K562 (cell line): ENCODE measurements around the gene METTL22. TPM values are rescaled to one million over a fixed set of nuclear protein-coding genes. Genes with fewer than 3 reads are reported as not detected.

Source experiments
- ATAC-seq: fragments of 200-7000 bp; cut with Tn5 transposase; 3 replicates; pipeline ENCODE4 v1.9.1; 2020; ENCODE audit warnings: moderate library complexity
- BruUV-seq: library from RNA; stranded (reverse); fragments of 400-500 nt; replicated peaks from 2 replicates; lab custom pipeline; 2021; lab: Mats Ljungman, UMichigan
- CTCF ChIA-PET: fragments of 300-600 bp; formaldehyde crosslinking; extraction: SDS; loops from one replicate; lab custom pipeline; 2021; ENCODE audit warnings: low intra/inter-chr PET ratio; lab: Yijun Ruan, JAX
- POLR2A ChIA-PET: fragments of 300-600, 350-650 bp; sonication (Branson Sonifier 250); formaldehyde crosslinking; extraction: SDS; loops from one replicate; lab custom pipeline; 2021; ENCODE audit warnings: antibody characterized with exemption, inconsistent platforms; lab: Yijun Ruan, JAX
- DNase-seq, 4 experiments: peaks; one replicate each; pipeline versions ENCODE4 v3.0.0 to v3.0.0-alpha.2; 2011 to 2018; ENCODE audit warnings: low spot score in 3 of 4, mixed read lengths in 3 of 4; ENCODE audit errors: extremely low read depth in 1 of 4
- FAIRE-seq: peaks from 2 replicates; lab custom pipeline; 2011; peaks lifted over from hg19 to GRCh38; lab: Jason Lieb, UNC
- H2AFZ ChIP-seq: 2 replicates; pipeline ENCODE4 v1.6.0; 2011; ENCODE audit warnings: low read depth, low read length, control low read depth, inconsistent platforms
- H3K27ac ChIP-seq: fragments of 200-600 bp; 3 replicates; pipeline ENCODE4 v1.8.0; 2011; ENCODE audit warnings: low read depth, mild to moderate bottlenecking, control low read depth, inconsistent platforms, low read length, moderate library complexity, mixed read lengths; ENCODE audit errors: extremely low read depth
- H3K27me3 ChIP-seq, 2 experiments: fragments of 300-600 bp in 1 of 2; 2 replicates in 1 of 2; 3 replicates in 1 of 2; pipeline versions ENCODE4 v1.6.0 to v1.8.0; 2011; ENCODE audit warnings: inconsistent platforms in 2 of 2, low read length in 2 of 2, mild to moderate bottlenecking in 1 of 2, mixed read lengths in 1 of 2, moderate library complexity in 1 of 2; ENCODE audit not compliant: control insufficient read depth in 2 of 2, insufficient read depth in 2 of 2
- H3K36me3 ChIP-seq: fragments of 300-600 bp; 3 replicates; pipeline ENCODE4 v1.8.0; 2011; ENCODE audit warnings: mild to moderate bottlenecking, low read length, inconsistent platforms; ENCODE audit not compliant: control insufficient read depth, insufficient read depth
- H3K4me1 ChIP-seq, 2 experiments: fragments of 200-600 bp in 1 of 2; replicated peaks in 1 of 2; 2 replicates in 1 of 2; 3 replicates in 1 of 2; pipeline versions ENCODE4 v1.5.1 to v1.8.0; 2011; ENCODE audit warnings: inconsistent platforms in 2 of 2, low read length in 2 of 2, mild to moderate bottlenecking in 1 of 2, mixed read lengths in 1 of 2, moderate library complexity in 1 of 2; ENCODE audit not compliant: control insufficient read depth in 2 of 2, insufficient read depth in 2 of 2
- H3K4me2 ChIP-seq: 2 replicates; pipeline ENCODE4 v1.6.1; 2011; ENCODE audit warnings: low read length, control low read depth, inconsistent platforms, mixed read lengths; ENCODE audit not compliant: insufficient read depth
- H3K4me3 ChIP-seq: fragments of 200-600 bp; sonication (generic), shearing (Covaris generic); 2 replicates; pipeline ENCODE4 v1.5.1; 2016; ENCODE audit warnings: control low read depth, inconsistent platforms
- H3K79me2 ChIP-seq: fragments of 200-600 bp; 3 replicates; pipeline ENCODE4 v1.8.0; 2011; ENCODE audit warnings: low read length, inconsistent platforms; ENCODE audit not compliant: control insufficient read depth, insufficient read depth
- H3K9ac ChIP-seq, 2 experiments: 2 replicates each; pipeline versions ENCODE4 v1.6.0 to v1.6.1; 2011; ENCODE audit warnings: low read depth in 2 of 2, low read length in 2 of 2, control low read depth in 1 of 2, inconsistent platforms in 1 of 2, mild to moderate bottlenecking in 1 of 2, mixed read lengths in 1 of 2; ENCODE audit not compliant: insufficient read depth in 1 of 2
- H3K9me1 ChIP-seq: one replicate; pipeline ENCODE4 v1.6.0; 2011; ENCODE audit warnings: inconsistent platforms, mild to moderate bottlenecking, low read length, moderate library complexity; ENCODE audit not compliant: control insufficient read depth, insufficient read depth
- H3K9me3 ChIP-seq: replicated peaks from 2 replicates; pipeline ENCODE4 v1.5.1; 2011; ENCODE audit warnings: low read depth, low read length, inconsistent platforms; ENCODE audit not compliant: control insufficient read depth, insufficient read depth
- H4K20me1 ChIP-seq: replicated peaks from 2 replicates; pipeline ENCODE4 v1.6.1; 2011; ENCODE audit warnings: low read length, inconsistent platforms, mixed read lengths; ENCODE audit not compliant: control insufficient read depth, insufficient read depth
- CSDE1 ChIP-seq, 2 experiments: fragments of 450-650 bp; IDR thresholded peaks; 2 replicates each; pipeline ENCODE4 v1.6.1; 2016; ENCODE audit warnings: mild to moderate bottlenecking in 1 of 2
- DIDO1 ChIP-seq: fragments of 450-650 bp; IDR thresholded peaks from 2 replicates; pipeline ENCODE4 v1.6.1; 2016; ENCODE audit warnings: low read depth, missing biosample characterization, missing genetic modification characterization
- KLF1 ChIP-seq: fragments of 450-650 bp; IDR thresholded peaks from 2 replicates; pipeline ENCODE4 v1.6.1; 2016; ENCODE audit warnings: missing genetic modification characterization, missing compliant biosample characterization
- POLR2G ChIP-seq: fragments of 200-400 bp; formaldehyde crosslinking; IDR thresholded peaks from 2 replicates; pipeline ENCODE4 v1.6.1; 2017; ENCODE audit warnings: low read depth, mild to moderate bottlenecking, antibody characterized with exemption, low read length, moderate library complexity
- ZNF124 ChIP-seq: sonication (generic); formaldehyde crosslinking; IDR thresholded peaks from 2 replicates; pipeline ENCODE4 v1.8.1; 2022; ENCODE audit warnings: missing genetic modification reagents
- ZNF263 ChIP-seq: sonication (generic); formaldehyde crosslinking; IDR thresholded peaks from 2 replicates; pipeline ENCODE4 v1.8.0; 2022; ENCODE audit warnings: mild to moderate bottlenecking, missing genetic modification reagents, borderline replicate concordance
- WGBS: fragments of 100-300 bp; shearing (Covaris generic); methylation state at CpG from one replicate; pipeline ENCODE4 v1.1.6; 2016; ENCODE audit warnings: low coverage, mixed read lengths; ENCODE audit not compliant: insufficient coverage; ENCODE audit errors: missing lambda C conversion rate; 5-methylcytosine and 5-hydroxymethylcytosine counted together
- in situ Hi-C: fragments of 300-500 bp; cut with MboI; formaldehyde crosslinking; loops from 4 replicates; pipeline ENCODE4 v1.15.0; 2018; ENCODE audit warnings: inconsistent platforms, mixed read lengths
- intact Hi-C: fragments of 100-400 bp; cut with micrococcal nuclease; formaldehyde crosslinking; loops from 2 replicates; pipeline ENCODE4 v1.14.2; 2022
- polyA plus RNA-seq, 8 experiments: library from polyadenylated mRNA; depleted of rRNA in 4 of 8; stranded (reverse) in 5 of 8; unstranded in 3 of 8; fragments of >200 nt; fragmentation: Nextera tagmentation in 2 of 8; fragmentation: Illumina TruSeq in 1 of 8; extraction: Ambion mirVana in 2 of 8; extraction: Trizol in 1 of 8; gene quantifications; 2 replicates each; pipeline versions ENCODE4 v1.2.1 to v1.2.3, GENCODE V29; 2011 to 2014; ENCODE audit warnings: inconsistent platforms in 1 of 8, missing spikeins in 1 of 8
- total RNA-seq, 7 experiments: library from RNA; depleted of rRNA in 6 of 7; stranded (reverse); fragments of >200 nt in 6 of 7; fragmentation: Illumina TruSeq in 2 of 7; extraction: Trizol in 2 of 7; gene quantifications; 2 replicates each; pipeline versions ENCODE4 v1.2.1 to v1.2.3, GENCODE V29; 2011 to 2021; ENCODE audit warnings: low replicate concordance in 1 of 7
- TF ChIP-seq, protein P1 (sequence below): fragments of 250-450 bp; sonication (Bioruptor Pico); IDR thresholded peaks from 2 replicates; pipeline ENCODE4 v1.8.0; 2021; ENCODE audit warnings: moderate library complexity, mild to moderate bottlenecking, inconsistent platforms
- TF ChIP-seq, protein P2 (sequence below): fragments of 450-650 bp; IDR thresholded peaks from 2 replicates; pipeline ENCODE4 v1.6.1; 2016; ENCODE audit warnings: borderline replicate concordance

METTL22 gene
- total and polyA plus RNA-seq, 9 of the 15 experiments (the other 6 are each of a cell fraction or from before 2014, with no cell fraction given): 6.9 to 33.2 (median 18.5) TPM

DNA sequence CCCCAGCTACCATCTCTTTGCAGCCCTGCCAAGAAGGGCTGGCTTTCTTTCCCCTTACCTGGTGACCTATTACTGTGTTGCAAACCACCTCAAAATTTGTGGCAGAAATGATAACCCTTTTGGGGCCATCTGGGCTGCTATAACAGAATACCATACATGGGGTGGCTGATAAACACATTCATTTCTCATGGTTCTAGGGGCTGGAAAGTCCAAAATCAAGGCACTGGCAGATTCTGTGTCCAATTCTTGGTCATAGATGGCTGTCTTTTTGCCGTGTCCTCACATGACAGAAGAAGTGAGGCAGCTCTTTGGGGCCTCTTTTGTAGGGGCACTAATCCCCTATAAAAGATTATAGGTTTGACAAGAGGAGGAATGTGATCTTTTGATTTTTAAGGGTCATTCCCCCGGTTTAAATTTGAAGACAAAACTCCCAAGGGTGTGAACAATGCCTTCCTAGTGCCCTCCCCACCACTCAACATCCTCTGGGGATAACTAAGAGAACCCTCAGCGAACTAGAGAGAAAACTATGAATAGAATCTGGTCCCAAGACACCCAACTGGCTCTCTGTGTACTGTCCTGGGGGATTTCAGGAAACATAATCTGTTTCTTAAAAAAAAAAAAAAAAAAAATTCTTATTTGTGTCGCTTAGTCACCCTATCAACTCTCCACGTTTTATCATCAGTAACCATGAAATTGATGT lies 1.7 kb upstream of the METTL22 start:
- in situ Hi-C loops: no loop called here
- no peak overlapping the region for H3K9ac ChIP-seq
- H3K9me3 ChIP-seq: no peaks in the 10 kb centered on the region
- H3K27me3 ChIP-seq: peaks cover 6 to 10% of the 10 kb centered on the region in 2 experiments; a peak in 3 of 5 replicates
- no peak for FAIRE-seq
- WGBS: 12% methylated on average over 4 of the region's 5 CpGs
- H3K4me3 ChIP-seq: no peak overlapping the region
- ChIA-PET POLR2A (interaction anchor here (1.5 kb wide), 1 partner anchor 10 kb away, joined by 4 read pairs; no protein-coding TSS in a partner anchor), CTCF (no interaction called here)
- BruUV-seq: no TSS peak
- H3K4me2 ChIP-seq: no peak overlapping the region
- intact Hi-C loops: no loop called here
- no peak overlapping the region for H3K27ac ChIP-seq
- TF ChIP-seq, protein P1, sequence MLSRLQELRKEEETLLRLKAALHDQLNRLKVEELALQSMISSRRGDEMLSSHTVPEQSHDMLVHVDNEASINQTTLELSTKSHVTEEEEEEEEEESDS: no peak
- TF ChIP-seq, protein P2, sequence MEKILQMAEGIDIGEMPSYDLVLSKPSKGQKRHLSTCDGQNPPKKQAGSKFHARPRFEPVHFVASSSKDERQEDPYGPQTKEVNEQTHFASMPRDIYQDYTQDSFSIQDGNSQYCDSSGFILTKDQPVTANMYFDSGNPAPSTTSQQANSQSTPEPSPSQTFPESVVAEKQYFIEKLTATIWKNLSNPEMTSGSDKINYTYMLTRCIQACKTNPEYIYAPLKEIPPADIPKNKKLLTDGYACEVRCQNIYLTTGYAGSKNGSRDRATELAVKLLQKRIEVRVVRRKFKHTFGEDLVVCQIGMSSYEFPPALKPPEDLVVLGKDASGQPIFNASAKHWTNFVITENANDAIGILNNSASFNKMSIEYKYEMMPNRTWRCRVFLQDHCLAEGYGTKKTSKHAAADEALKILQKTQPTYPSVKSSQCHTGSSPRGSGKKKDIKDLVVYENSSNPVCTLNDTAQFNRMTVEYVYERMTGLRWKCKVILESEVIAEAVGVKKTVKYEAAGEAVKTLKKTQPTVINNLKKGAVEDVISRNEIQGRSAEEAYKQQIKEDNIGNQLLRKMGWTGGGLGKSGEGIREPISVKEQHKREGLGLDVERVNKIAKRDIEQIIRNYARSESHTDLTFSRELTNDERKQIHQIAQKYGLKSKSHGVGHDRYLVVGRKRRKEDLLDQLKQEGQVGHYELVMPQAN: no peak
- no peak for TF ChIP-seq CSDE1 (IDR thresholded peaks at IDR 0.05)
- TF ChIP-seq KLF1: no peak
- no peak for TF ChIP-seq DIDO1
- no peak for TF ChIP-seq POLR2G
- TF ChIP-seq ZNF263 (CRISPR knock-in tag): no peak
- no peak for TF ChIP-seq ZNF124 (CRISPR knock-in tag)
- no peaks in the 10 kb centered on the region for H3K9me1 ChIP-seq
- no peak for DNase-seq
- H3K4me1 ChIP-seq: peaks cover 3 to 6% of the 10 kb centered on the region in 2 experiments; a peak in 3 of 5 replicates
- no peak overlapping the region for H2AFZ ChIP-seq
- peaks cover 31% of the 10 kb centered on the region for H3K79me2 ChIP-seq
- ATAC-seq: no peak
- peaks cover 11% of the 10 kb centered on the region; the same call in 1 of the 3 replicates for H3K36me3 ChIP-seq
- H4K20me1 ChIP-seq: no peaks in the 10 kb centered on the region
